GM21576 (cell line): ENCODE data around the gene FSTL4.

Experiments
- ATAC-seq: cut with Tn5 transposase; IDR thresholded peaks from one replicate; pipeline ENCODE4 v1.9.1; 2021; ENCODE audit warnings: mild to moderate bottlenecking, moderate library complexity; ENCODE audit not compliant: unreplicated experiment

The FSTL4 gene

DNA sequence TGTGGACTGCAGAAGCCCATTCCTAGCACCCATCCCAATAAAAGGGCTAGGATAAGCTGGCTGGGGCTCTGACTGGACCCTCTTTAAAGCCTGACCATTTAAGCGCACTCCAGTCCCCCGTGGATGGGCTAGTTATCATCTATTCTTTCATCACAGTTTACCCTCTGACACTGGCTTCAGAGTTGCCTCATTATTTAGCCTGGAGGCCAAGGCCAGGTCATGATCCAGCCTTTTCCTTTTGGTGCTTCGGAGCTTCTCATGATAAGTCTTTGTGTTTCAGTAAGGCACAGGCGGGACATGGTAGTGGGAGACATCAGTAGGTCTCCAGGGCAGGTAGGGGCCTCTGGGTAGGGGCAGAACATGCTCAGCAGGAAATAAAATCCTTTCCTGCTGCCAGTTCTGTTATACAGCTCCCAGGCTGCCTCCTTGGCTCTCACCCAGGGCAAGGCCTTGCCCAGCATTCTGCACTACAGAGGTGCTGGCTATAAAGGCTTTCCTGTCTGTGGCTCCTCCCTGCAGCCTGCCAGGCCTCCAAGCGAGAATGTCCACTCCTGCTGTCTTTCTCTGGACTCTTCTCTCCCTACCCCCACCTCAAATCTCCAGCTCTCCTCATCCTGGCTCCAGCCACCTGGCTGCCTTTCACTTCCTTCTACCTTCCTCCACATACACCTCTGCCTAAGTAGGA, 128.8 kb downstream of the FSTL4 start:
- ATAC-seq = no peak

DNA sequence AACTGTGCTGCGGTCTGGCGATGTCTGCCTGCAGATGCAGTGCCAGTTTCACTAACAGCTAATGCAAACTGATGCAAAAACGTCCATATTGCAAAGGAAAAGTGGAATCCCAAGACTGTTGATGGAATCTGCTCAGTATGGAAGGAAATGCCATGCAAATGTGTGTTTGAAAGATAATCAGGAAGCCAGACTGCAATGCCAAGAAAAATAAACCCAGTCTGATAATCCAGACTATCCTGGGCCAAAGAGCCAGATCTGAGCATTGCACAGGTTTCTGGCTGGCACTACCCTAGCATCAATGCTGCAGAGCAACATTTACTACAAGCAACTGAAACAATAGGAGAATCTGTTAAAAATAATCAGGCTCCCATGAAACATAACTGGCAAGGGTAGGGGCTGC, 130.3 kb downstream of the FSTL4 start:
- ATAC-seq = no peak

DNA sequence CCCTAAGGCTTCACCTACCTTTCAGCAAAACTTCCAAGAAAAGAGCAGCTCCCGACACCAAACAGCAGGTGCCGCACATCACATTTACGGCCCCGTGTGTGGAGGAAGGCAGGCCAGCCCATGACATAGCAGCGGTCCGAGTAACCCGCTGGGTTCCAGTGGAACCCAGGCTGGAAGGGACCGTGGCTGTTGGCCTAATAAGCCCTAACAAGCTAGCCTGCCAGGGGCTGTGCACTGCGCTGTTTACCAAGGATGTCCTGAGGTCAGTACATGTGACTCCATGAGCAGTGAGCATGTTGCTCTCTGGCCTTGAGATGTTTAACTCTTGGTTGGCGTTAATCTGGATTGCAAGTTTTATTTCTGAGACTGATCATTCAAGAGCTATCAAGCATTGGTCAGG, 131.5 kb downstream of the FSTL4 start:
- ATAC-seq = no peak

DNA sequence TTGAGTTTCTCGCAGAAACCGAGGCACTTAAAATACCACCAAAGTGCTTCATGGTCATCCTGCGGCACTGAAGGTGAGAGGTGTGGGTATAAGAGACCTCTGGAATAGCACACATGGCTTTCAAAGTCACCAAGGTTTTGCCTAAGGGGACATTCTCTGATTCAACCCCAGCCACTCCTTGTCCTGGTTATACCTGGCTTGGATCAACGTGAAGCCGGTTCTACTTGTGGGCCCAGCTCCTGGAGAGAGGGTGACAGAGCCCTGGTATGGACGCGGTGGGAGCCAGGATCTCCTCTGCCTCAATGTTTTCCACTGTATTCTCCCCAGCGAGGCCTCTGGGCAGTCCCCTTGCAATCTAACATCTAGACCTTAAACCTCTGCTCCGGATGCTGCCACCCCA, 132.0 kb downstream of the FSTL4 start:
- no peak for ATAC-seq

DNA sequence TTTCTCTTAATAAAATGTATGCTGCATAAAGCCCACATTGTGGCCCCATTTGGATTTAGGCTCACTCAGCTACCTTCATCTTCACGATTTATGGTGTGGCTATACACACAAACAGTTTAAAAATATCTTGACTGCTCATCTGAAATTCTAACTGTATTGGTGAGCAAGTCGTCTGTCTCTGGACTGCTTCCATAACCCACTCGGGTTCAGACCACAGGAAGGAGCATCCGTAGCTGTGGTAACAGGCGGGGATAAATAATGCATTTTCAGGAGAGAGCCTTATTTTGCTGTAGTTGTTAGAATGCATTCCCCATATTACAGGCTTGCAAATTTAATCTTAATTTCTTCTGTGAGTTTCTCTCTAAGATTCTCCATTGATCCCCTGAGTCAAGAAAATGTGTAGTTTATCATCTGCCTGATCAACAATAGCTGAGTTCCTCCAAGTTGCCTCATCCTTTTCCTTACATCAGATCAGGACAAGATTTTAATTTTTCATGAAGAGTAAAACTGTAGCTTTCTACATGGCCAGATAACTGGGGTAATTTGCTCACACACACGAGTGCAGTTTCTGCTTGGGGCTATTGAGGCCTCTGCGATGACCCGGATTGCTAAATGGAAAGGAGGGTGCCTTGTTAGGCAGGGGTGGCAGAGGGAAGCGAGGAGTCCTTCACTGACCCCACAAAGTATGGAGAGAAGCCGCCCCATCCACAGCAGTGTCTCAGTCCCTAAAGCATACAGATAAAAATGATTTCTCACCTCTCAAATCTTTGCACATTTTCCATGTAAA, 133.9 kb downstream of the FSTL4 start:
- ATAC-seq = no peak

DNA sequence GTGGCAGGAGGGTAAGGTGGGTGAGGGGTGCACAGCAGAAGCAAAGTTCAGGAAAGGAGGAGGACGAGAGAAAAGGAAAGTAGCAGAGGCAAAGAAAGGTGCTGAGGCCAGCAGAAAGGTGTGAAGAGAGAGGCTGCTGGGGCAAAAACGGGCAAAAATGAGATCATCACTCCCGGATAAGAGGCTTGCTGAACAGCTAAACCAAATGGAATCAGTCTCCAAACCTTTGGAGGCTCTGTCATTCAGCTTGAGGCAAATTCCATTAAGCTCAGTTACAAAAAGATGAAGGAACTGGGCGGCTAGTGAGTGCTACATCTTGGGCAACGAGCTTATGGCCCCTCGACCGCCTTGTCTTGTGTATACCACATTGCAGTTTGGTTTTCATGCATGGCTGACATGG, 136.4 kb downstream of the FSTL4 start:
- no peak for ATAC-seq

DNA sequence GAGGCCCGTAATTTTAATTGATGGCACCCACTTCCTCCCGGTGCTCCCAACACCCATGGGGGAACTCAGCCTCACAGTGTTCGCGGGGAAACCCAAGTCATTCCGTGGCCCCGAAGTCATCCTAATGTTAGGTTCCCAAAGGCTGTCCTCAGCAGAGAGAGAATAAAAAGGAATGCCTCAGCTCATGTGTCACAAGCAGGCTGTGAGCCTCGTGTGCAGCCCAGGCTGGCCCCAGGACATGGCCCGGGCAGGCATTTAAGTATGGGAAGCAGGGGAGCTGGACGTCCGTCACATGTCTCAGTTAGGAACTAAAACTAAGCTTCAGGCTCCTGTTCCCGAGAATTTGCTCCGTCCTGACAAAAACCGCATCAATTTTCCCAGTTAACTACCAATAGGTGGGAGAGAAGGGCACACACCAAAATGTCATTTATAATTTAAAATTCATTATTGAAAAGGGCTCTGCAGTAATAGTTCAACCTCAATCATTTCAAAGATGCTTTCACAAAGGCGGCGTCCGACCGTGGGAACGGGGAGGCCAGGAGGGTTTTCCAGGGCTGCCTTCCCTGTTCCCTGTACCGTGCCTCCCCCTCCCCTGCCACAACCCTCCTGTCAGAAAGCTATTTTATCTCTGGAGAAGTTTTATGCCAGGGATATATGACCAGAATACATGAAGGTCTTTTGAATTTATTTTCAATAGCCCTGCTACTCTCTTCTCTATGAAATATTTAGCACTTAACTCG, 137.3 kb downstream of the FSTL4 start:
- ATAC-seq = no peak

DNA sequence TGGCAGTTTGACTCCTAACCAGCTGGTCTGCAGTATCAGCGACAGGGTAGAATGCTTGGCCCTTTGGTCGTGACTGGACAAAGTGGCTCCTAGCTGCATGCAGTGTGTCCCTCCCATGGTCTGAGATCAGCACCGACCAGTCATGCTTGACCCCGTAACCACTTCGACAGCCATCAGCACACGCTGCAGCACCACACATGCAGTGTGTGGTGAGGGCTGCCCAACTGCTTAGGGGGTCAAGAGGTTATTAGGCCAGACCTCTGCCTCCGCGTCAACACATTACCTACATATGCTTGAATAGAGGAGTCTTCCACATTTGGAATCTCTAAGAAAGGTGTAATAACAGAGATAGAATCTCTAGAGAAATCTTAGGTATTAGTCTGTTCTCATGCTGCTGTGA, 139.1 kb downstream of the FSTL4 start:
- no peak for ATAC-seq

DNA sequence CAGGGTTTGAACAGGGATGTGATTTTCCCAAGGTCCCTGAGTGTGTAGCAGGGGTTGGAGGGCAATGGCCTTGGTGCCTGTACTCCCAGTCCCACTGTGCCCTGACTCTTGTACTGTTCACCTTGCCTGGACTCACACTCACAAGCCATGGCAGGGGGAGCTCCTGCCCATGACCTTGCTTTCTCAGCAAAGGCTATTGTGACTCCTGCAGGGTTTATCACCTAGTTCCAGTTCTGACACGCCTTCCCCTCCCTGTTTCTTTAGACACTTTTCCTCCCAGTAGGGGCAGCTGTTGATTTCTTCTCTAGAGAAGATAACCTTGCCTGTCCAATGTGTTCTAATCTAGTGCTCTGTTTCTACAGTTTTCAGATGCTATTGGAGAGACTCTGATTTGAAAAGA, 139.5 kb downstream of the FSTL4 start:
- no peak for ATAC-seq

DNA sequence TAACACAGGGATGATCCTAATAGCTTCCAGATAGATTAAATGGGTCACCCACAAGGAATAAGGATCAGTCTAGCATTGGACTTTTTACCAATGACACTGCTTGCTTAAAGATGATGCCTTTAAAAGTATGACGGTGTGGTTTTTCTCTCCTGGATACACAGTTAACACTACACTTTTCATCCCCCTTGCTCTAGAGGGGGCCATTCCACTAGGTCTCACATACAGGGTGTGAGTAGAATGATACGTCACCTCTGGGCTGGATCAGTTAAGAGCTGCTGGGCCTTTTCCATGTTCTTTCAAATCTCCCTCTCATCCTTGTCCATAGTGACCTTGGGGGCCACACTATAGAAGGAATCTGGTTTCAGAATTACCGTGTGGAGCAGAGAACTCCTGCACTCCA, 140.6 kb downstream of the FSTL4 start:
- ATAC-seq = no peak

DNA sequence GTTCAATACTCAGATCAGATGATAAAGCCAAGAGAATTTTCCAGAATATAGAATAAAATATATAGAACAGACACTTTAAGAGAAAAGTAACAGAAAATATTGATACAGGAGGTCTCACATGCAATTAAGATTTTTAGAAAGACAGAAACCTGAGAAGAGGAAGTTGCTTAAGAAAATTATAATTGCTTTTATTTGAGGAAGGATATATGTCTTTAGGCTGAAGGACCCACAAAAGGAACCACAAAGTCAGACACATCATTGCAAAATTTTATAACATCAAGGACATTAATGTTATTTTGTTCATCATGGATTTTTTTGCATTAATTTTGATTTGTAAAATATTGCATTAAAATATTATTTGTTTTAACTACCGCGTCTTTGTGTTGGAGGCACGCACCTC, 141.5 kb downstream of the FSTL4 start:
- ATAC-seq = no peak

DNA sequence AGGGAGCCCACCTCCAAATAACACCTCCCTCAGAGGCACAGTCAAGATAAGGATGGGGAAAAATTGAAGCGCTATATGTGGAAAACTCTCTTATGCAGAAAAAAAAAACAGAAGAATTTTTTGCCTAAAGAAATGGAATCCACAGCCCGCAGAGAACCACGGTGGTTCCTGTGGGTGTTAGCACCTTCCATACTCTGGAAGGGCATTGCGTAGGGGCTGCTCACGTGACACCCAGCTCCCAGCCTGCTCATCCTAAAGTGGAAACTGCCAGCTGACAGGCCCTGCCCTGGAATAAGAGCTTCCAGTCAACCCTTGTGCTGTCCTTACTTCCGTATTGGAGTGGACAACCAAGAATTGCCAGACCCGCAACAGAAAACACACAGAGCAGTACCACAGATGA, 142.5 kb downstream of the FSTL4 start:
- no peak for ATAC-seq

DNA sequence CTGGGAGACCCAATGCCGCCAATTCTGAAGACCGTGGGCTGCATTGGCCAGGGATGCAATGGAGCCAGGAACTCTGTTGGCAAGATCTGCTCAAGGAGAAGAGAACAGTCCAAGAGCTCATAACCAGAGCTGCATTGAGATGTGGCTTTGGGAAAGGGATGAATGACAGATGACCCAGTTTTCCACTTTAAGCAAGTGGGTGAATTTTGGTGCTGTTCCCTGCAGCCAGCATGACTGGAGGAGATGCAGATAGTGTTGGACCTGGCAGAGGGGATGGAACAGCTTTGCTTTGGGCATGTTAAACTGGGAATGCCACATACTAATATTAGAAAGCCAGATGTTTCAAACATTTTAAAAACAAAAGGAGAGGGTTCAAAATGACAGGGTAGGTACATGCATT, 143.1 kb downstream of the FSTL4 start:
- no peak for ATAC-seq

DNA sequence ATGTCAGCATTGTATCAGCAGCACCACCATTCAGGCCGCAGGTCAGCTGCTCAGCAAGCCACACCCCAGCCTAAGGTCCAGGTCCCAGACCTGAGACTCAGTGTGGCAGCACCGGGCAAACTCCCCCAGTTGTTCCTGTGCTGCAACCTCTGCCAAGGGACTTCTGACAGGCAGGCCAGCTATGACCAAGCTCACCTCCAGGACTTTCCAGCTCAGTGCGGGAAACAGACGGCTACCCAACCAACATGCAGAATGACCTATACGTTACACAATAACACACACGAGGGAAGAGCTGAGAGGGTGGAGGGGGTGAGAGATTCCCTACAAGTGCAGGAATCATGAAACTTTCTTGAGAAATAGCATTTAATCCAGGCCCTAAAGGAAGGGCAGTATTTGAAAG, 143.7 kb downstream of the FSTL4 start:
- ATAC-seq = no peak

DNA sequence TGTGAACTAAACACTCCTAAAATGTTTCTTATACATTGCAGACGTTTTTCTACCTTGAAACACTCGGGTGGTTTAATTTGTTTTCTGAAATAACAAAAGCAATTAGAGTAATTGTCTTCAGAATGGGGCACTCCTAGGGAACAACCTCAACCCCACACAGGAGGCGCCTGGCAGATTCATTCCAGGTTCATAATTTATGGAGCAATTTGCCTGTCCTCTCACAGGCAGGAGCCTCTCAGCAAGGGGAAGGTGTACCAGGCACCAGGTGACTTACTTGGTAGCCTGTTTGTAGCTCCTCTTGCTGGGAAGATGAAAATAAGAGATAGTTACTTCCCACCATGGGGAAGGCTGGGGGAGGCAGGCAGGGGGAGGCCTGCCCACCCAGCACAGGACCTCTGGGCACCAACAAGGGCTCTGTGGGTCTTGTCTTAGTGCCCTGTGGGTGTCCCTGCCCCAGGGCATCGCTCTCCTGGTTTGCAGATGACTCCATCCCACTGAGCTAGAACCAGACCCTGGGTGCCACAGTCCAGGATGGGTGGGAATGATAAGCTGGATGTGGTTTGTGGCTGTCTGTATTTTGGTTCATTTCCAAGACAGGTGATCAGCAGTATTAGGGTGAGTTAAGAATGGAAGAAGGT, 144.4 kb downstream of the FSTL4 start:
- ATAC-seq = no peak

DNA sequence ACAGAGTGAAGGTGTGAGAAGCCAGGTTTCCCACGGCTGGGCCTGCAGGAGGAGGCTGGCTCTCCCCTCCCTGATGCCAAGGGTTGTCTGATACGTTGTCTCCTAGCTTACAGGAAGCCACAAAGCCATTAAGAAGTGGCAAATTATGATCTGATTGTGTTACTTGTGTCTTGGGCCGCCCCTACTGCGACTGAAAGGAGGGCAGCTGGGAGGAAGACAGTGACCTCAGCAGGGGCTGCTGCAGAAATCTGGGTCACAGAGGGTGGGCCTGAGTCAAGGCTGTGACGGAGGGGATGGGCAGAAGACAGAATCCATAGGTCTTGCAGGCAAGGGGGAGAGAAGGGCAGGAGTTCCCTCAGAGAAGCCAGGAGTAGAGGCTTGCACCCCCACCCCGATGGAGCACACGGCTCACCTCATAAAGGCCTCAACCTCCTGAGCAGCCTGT, 145.0 kb downstream of the FSTL4 start:
- ATAC-seq = no peak

DNA sequence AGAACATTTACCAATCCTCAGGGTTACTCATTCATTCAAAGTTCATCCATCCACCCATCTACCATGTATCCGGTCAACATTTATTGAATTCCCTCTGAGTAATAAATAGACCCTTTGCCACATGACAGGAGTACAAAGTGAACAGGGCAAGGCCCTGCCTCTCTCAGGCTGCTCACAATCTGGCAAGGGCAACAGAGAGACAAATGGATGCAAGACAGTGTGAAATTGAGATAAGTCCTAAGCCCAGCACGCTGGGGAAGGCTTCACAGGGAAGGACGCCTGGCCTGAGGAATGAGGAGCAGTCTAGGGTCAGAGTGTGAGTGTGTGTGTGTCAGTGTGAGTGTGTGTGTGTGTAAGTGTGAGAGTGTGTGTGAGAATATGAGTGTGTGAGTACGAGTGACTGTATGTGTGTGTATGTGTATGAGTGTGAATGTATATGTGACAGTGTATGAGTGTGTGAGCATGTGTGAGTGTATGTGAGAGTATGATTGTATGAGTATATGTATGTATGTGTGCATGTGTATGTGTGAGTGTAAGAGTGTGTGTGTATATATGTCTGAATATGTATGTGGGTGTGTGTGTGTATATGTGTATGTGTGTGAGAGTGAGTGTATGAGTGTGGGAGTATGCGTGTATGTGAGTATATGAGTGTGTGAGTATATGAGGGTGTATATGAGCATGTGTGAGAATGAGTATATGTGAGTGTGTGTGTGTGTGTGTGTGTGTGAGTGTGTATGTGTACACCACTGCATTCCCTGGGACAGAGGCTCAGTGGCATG, 145.6 kb downstream of the FSTL4 start:
- ATAC-seq = no peak

DNA sequence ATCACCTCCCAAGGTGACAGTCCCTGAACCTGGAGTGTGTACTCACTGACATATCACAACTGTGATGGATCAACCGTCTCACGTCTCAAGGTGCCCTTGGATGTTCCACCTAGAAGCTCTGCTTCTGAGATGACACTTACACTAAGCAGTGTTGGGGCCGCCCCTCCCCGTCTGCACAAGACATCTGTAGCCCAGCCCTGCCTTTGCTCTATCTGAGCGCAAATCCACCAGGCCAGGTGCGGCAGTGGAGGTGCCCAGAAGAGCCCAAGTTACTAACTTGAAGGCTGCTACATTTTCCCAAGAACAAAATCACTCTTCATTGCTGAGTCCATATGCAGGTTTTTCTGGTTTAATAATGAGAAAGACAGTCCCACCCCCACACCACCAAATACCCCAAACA, 148.3 kb downstream of the FSTL4 start:
- no peak for ATAC-seq

DNA sequence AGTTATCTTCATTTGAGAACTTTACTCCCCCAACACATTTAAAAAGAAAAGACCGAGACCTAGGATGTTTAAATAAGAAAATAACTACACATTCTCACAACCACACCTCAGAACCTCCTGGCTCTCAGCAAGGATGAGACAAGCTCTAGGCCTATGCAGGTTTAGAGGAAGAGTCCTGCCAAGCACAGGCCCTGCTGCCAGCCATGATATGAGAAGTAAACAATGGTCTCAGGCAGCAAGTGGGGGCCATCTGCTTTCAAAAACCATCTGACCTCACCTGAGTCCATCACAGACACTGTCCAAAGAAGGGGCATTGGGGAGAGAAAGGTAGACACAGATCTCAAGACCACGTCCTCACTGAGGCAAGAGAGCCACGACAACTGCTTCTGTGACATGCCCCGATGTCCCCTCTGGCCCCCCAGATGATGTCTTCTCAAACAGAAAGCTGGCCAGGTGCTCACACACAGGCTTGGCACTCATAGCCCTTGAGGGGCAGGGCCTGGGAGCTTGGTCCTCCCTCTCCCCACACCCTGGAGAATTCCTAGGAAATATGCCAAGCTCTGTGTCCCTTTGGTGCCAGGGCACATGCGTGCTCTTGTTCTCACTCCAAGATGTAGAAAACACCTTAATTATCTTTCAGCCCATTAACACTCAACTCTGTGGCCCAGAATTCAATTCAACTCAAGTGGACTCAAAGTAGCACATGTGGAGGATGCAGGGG, 150.4 kb downstream of the FSTL4 start:
- ATAC-seq = no peak

DNA sequence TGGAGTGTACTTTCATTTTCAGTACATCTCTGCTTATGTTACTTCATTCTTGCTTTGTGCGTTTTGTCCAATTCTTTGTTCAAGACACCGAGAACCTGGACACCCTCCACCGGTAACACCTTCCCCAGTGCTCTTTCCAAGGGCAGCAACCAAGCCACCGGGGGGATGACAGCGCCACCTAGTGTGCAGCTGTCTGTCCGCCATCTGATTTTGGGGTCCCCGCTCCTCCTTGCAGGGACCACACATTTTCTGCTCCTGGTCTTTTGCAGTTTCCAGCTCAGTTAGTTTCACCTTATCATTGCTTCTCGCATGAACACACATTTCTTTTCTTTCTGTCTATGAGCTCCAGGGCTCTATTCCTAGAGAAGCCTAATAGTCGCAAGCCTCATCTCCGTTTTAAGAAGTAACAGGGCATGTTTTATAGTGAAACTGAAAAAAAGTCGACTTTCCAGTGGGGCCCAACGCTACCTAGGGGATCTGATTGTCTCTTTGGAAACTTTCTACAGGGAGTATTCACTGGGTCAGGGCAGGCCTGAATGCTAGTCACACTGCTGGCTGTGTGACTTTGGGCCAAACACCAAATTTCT, 152.1 kb downstream of the FSTL4 start:
- ATAC-seq = no peak
